H1 (cell line): ENCODE results near the gene TSPOAP1. TPM values are rescaled to one million over a fixed set of nuclear protein-coding genes. Genes with fewer than 3 reads are reported as not detected.

Experiments used
- SIN3A ChIP-seq, 2 experiments: IDR thresholded peaks in 1 of 2; conservative IDR thresholded peaks in 1 of 2; 2 replicates each; pipeline ENCODE4 v1.6.1; 2011 to 2012; ENCODE audit warnings: low read length in 2 of 2, improper control_type of control experiment in 1 of 2, low read depth in 1 of 2, mild to moderate bottlenecking in 1 of 2
- polyA plus RNA-seq, 7 experiments: library from polyadenylated mRNA; depleted of rRNA in 3 of 7; stranded (reverse) in 5 of 7; unstranded in 2 of 7; fragments of >200 nt in 5 of 7; fragments of 200-250 nt in 2 of 7; gene quantifications; 1 replicate in 5 of 7; 2 replicates in 1 of 7; 4 replicates in 1 of 7; pipeline versions ENCODE4 v1.2.1 to v1.2.3, GENCODE V29; 2011 to 2013; ENCODE audit warnings: missing spikeins in 2 of 7, mixed read lengths in 2 of 7
- total RNA-seq: library from RNA; stranded (reverse); fragmentation: NEBNext Ultra II Directional; extraction: Animal tissue kit (Norgen Biotek cat#: 25700); gene quantifications from 2 replicates; pipeline ENCODE4 v1.2.1, GENCODE V29; 2021
- TF ChIP-seq, protein P1 (sequence below): fragments of 300-600 bp; sonication (generic); IDR thresholded peaks from 2 replicates; pipeline ENCODE4 v1.7.1; 2012; ENCODE audit warnings: low read length, moderate library complexity, mild to moderate bottlenecking, inconsistent platforms; ENCODE audit not compliant: insufficient replicate concordance
- TF ChIP-seq, protein P2 (sequence below): IDR thresholded peaks from 2 replicates; pipeline ENCODE4 v1.6.1; 2012; ENCODE audit warnings: inconsistent platforms

TSPOAP1 gene
- total and polyA plus RNA-seq, 2 of the 8 experiments (the other 6 are each of a cell fraction or from before 2014, with no cell fraction given): 7.6 to 9.2 TPM

DNA sequence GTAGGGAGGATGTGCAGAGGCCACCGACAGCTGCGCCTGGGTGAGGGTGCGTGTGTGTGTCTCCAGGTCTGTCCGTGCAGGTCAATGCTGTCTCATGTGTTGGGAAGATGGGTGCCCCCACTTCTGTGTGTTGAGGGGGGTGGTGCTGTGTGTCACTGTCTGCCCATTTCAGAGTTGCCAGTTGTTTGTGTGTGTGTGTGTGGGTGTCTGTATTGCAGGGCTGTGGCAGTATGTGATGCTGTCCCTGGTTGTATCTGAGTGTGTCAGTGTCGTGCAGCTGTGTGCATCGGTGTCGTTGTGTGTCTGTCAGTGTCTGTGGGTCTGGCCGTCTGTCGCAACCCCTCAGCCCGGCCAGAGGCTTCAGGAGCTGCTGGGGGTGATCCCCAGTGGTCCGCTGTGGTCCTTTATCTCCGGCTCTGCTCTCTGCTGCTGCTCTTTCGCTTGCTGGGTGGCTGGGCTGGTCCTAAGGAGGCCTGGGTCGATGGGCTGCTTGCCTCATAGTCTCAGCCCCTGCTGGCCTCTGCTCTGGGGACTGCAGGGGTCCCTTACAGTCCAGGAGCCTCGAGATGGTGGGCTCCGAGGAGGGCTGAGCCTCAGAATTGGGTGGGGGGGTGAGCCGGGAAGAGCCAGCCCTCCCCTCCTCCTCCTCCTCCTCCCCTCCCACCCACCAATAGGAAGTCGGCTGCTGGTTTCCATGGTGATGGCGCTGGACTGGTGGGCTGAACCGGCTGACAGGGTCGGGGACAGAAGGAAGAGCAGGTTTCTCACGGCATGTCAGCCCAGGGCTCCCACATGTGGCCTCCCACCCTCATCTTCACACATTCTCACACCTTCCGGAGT is at the start of gene TSPOAP1 (continued):
- TF ChIP-seq, protein P1, sequence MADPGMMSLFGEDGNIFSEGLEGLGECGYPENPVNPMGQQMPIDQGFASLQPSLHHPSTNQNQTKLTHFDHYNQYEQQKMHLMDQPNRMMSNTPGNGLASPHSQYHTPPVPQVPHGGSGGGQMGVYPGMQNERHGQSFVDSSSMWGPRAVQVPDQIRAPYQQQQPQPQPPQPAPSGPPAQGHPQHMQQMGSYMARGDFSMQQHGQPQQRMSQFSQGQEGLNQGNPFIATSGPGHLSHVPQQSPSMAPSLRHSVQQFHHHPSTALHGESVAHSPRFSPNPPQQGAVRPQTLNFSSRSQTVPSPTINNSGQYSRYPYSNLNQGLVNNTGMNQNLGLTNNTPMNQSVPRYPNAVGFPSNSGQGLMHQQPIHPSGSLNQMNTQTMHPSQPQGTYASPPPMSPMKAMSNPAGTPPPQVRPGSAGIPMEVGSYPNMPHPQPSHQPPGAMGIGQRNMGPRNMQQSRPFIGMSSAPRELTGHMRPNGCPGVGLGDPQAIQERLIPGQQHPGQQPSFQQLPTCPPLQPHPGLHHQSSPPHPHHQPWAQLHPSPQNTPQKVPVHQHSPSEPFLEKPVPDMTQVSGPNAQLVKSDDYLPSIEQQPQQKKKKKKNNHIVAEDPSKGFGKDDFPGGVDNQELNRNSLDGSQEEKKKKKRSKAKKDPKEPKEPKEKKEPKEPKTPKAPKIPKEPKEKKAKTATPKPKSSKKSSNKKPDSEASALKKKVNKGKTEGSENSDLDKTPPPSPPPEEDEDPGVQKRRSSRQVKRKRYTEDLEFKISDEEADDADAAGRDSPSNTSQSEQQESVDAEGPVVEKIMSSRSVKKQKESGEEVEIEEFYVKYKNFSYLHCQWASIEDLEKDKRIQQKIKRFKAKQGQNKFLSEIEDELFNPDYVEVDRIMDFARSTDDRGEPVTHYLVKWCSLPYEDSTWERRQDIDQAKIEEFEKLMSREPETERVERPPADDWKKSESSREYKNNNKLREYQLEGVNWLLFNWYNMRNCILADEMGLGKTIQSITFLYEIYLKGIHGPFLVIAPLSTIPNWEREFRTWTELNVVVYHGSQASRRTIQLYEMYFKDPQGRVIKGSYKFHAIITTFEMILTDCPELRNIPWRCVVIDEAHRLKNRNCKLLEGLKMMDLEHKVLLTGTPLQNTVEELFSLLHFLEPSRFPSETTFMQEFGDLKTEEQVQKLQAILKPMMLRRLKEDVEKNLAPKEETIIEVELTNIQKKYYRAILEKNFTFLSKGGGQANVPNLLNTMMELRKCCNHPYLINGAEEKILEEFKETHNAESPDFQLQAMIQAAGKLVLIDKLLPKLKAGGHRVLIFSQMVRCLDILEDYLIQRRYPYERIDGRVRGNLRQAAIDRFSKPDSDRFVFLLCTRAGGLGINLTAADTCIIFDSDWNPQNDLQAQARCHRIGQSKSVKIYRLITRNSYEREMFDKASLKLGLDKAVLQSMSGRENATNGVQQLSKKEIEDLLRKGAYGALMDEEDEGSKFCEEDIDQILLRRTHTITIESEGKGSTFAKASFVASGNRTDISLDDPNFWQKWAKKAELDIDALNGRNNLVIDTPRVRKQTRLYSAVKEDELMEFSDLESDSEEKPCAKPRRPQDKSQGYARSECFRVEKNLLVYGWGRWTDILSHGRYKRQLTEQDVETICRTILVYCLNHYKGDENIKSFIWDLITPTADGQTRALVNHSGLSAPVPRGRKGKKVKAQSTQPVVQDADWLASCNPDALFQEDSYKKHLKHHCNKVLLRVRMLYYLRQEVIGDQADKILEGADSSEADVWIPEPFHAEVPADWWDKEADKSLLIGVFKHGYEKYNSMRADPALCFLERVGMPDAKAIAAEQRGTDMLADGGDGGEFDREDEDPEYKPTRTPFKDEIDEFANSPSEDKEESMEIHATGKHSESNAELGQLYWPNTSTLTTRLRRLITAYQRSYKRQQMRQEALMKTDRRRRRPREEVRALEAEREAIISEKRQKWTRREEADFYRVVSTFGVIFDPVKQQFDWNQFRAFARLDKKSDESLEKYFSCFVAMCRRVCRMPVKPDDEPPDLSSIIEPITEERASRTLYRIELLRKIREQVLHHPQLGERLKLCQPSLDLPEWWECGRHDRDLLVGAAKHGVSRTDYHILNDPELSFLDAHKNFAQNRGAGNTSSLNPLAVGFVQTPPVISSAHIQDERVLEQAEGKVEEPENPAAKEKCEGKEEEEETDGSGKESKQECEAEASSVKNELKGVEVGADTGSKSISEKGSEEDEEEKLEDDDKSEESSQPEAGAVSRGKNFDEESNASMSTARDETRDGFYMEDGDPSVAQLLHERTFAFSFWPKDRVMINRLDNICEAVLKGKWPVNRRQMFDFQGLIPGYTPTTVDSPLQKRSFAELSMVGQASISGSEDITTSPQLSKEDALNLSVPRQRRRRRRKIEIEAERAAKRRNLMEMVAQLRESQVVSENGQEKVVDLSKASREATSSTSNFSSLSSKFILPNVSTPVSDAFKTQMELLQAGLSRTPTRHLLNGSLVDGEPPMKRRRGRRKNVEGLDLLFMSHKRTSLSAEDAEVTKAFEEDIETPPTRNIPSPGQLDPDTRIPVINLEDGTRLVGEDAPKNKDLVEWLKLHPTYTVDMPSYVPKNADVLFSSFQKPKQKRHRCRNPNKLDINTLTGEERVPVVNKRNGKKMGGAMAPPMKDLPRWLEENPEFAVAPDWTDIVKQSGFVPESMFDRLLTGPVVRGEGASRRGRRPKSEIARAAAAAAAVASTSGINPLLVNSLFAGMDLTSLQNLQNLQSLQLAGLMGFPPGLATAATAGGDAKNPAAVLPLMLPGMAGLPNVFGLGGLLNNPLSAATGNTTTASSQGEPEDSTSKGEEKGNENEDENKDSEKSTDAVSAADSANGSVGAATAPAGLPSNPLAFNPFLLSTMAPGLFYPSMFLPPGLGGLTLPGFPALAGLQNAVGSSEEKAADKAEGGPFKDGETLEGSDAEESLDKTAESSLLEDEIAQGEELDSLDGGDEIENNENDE: no peak
- TF ChIP-seq, protein P2, sequence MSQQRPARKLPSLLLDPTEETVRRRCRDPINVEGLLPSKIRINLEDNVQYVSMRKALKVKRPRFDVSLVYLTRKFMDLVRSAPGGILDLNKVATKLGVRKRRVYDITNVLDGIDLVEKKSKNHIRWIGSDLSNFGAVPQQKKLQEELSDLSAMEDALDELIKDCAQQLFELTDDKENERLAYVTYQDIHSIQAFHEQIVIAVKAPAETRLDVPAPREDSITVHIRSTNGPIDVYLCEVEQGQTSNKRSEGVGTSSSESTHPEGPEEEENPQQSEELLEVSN: peak; percentile 36; the same call in 1 of the 2 replicates
- TF ChIP-seq SIN3A (conservative IDR thresholded peaks at IDR 0.05 in 1 of 2, IDR thresholded peaks at IDR 0.05 in 1 of 2; ENCODE audit: low read depth in 1 of 2, low read length in 2 of 2): 0 out of 4 replicates have a peak, but pooled peaks of 1 of the 2 experiments have one; percentile 56
- TF ChIP-seq, all 59 proteins: peak for 3
